Parathyroid adenoma (tissue), 2 donors: ENCODE data around the gene ARHGEF26.

Experiments used
- H2AFZ ChIP-seq: fragments of 300-600 bp; sonication (generic); one replicate; pipeline ENCODE4 v1.7.0; 2017; ENCODE audit warnings: antibody characterized with exemption, mild to moderate bottlenecking
- H3K27ac ChIP-seq: fragments of 300-600 bp; sonication (generic); one replicate; pipeline ENCODE4 v1.7.0; 2017
- H3K27me3 ChIP-seq: fragments of 300-600 bp; sonication (generic); one replicate; pipeline ENCODE4 v1.7.0; 2017; ENCODE audit warnings: low read length; ENCODE audit not compliant: control insufficient read depth, insufficient read depth
- H3K36me3 ChIP-seq: fragments of 300-600 bp; sonication (generic); one replicate; pipeline ENCODE4 v1.7.0; 2017; ENCODE audit warnings: low read length; ENCODE audit not compliant: control insufficient read depth, insufficient read depth
- H3K4me1 ChIP-seq: fragments of 300-600 bp; sonication (generic); one replicate; pipeline ENCODE4 v1.7.0; 2017; ENCODE audit warnings: control low read depth
- H3K4me2 ChIP-seq: fragments of 300-600 bp; sonication (generic); one replicate; pipeline ENCODE4 v1.7.0; 2017; ENCODE audit warnings: low read length
- H3K4me3 ChIP-seq: fragments of 300-600 bp; sonication (generic); one replicate; pipeline ENCODE4 v1.7.0; 2017; ENCODE audit warnings: low read depth, low read length
- H3K79me2 ChIP-seq: fragments of 300-600 bp; sonication (generic); one replicate; pipeline ENCODE4 v1.7.0; 2017; ENCODE audit warnings: control low read depth
- H3K9ac ChIP-seq: fragments of 300-600 bp; sonication (generic); one replicate; pipeline ENCODE4 v1.7.0; 2017; ENCODE audit warnings: mild to moderate bottlenecking
- H3K9me3 ChIP-seq: fragments of 300-600 bp; sonication (generic); one replicate; pipeline ENCODE4 v1.7.0; 2017; ENCODE audit warnings: low read length; ENCODE audit not compliant: control insufficient read depth
- CTCF ChIP-seq: fragments of 300-600 bp; sonication (generic); IDR thresholded peaks from one replicate; pipeline ENCODE4 v1.7.0; 2017; ENCODE audit warnings: antibody characterized with exemption, mild to moderate bottlenecking
- donor health status: primary hyperparathyroidism.

ARHGEF26 gene

GRCh38 chr3:154137036-154137435 is 15.8 kb downstream of the ARHGEF26 start:
- Histone ChIP-seq H3K9me3 (no peaks in the 10 kb centered on the region), H3K27ac (no peak overlapping the region), H2AFZ (no peak overlapping the region), H3K27me3 (no peaks in the 10 kb centered on the region), H3K4me3 (no peak overlapping the region), H3K36me3 (no peaks in the 10 kb centered on the region), H3K4me2 (no peak overlapping the region), H3K9ac (no peak overlapping the region), H3K79me2 (peaks cover 8% of the 10 kb centered on the region), H3K4me1 (no peaks in the 10 kb centered on the region)
- no peak for TF ChIP-seq CTCF

GRCh38 chr3:154139996-154140436 is 18.8 kb downstream of the ARHGEF26 start:
- Histone ChIP-seq H3K79me2 (no peaks in the 10 kb centered on the region), H3K4me2 (no peak overlapping the region), H3K9ac (no peak overlapping the region), H2AFZ (no peak overlapping the region), H3K9me3 (no peaks in the 10 kb centered on the region), H3K4me1 (peaks cover under 1% of the 10 kb centered on the region), H3K36me3 (no peaks in the 10 kb centered on the region), H3K27me3 (no peaks in the 10 kb centered on the region), H3K4me3 (no peak overlapping the region), H3K27ac (no peak overlapping the region)
- TF ChIP-seq CTCF, result no peak

- H2AFZ ChIP-seq, result no peak overlapping the region
- no peaks in the 10 kb centered on the region for H3K27me3 ChIP-seq
- H3K9me3 ChIP-seq, result no peaks in the 10 kb centered on the region
Measured at GRCh38 chr3:154142608-154143007, 21.4 kb downstream of the ARHGEF26 start.

GRCh38 chr3:154143873-154144272 is 22.7 kb downstream of the ARHGEF26 start:
- no peak overlapping the region for H2AFZ ChIP-seq
- no peaks in the 10 kb centered on the region for H3K79me2 ChIP-seq
- H3K9ac ChIP-seq, result no peak overlapping the region
- no peaks in the 10 kb centered on the region for H3K9me3 ChIP-seq
- no peak overlapping the region for H3K4me3 ChIP-seq
- TF ChIP-seq CTCF, result no peak
- no peak overlapping the region for H3K4me2 ChIP-seq
- peaks cover 7% of the 10 kb centered on the region for H3K4me1 ChIP-seq
- H3K27ac ChIP-seq, result no peak overlapping the region
- H3K27me3 ChIP-seq, result no peaks in the 10 kb centered on the region
- no peaks in the 10 kb centered on the region for H3K36me3 ChIP-seq

More at GRCh38 chr3:154142608-154143007, 21.4 kb downstream of the ARHGEF26 start:
- Histone ChIP-seq H3K4me2 (peak overlapping the region; percentile 23), H3K4me3 (peak overlapping the region; percentile 13), H3K9ac (no peak overlapping the region), H3K36me3 (no peaks in the 10 kb centered on the region), H3K79me2 (no peaks in the 10 kb centered on the region), H3K27ac (no peak overlapping the region), H3K4me1 (peaks cover 7% of the 10 kb centered on the region)
- TF ChIP-seq CTCF, result no peak

- no peaks in the 10 kb centered on the region for H3K36me3 ChIP-seq
- H3K9me3 ChIP-seq, result no peaks in the 10 kb centered on the region
- no peak overlapping the region for H3K9ac ChIP-seq
- peaks cover 7% of the 10 kb centered on the region for H3K4me1 ChIP-seq
- no peaks in the 10 kb centered on the region for H3K27me3 ChIP-seq
- no peak overlapping the region for H2AFZ ChIP-seq
- no peak overlapping the region for H3K4me2 ChIP-seq
- no peak overlapping the region for H3K27ac ChIP-seq
- no peak for TF ChIP-seq CTCF
- H3K4me3 ChIP-seq, result no peak overlapping the region
- no peaks in the 10 kb centered on the region for H3K79me2 ChIP-seq
Measured at GRCh38 chr3:154144825-154145465, 23.8 kb downstream of the ARHGEF26 start.
